GM23248 (cell line): ENCODE data around the gene SCTR.

Experiments
- EZH2 ChIP-seq: fragments of 200-600 bp; sonication (generic); IDR thresholded peaks from 2 replicates; pipeline ENCODE4 v1.6.1; 2018; ENCODE audit warnings: antibody characterized with exemption, mild to moderate bottlenecking; ENCODE audit not compliant: insufficient read depth, poor library complexity, severe bottlenecking
- EZH2phosphoT487 ChIP-seq: fragments of 200-600 bp; sonication (generic); IDR thresholded peaks from 2 replicates; pipeline ENCODE4 v1.6.1; 2018; ENCODE audit warnings: antibody characterized with exemption, moderate library complexity, mild to moderate bottlenecking, low read depth; ENCODE audit not compliant: insufficient read depth

DNA sequence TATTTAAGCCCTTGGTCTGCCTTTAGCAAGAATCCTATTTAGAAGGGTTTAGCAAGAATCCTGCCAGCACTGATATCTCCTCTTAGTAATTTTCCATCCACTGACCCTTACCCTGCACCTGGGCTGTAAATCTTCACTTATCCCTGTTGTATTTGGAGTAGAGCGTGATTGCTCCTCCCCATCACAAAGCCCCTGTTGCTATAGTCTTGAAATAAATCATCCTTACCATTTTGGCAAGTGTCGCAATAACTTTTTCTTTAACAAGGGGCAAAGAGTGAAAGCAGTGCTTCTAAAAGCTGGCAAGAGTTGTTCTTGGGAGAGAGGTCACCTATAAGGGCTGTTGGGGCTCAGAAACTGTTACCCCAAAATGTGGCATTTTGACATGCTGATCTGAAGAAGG, 3.7 kb upstream of the SCTR start:
- TF ChIP-seq EZH2: no peak
- TF ChIP-seq EZH2phosphoT487: no peak
